GM23338 (cell line): Measurements from ENCODE around the gene OR51B2.

Source experiments
- CTCF ChIP-seq, 2 experiments: fragments of 200-600 bp in 1 of 2; sonication (generic) in 1 of 2; conservative IDR thresholded peaks; 2 replicates each; pipeline versions ENCODE4 v1.5.1 to v1.6.1; 2016 to 2017; ENCODE audit warnings: antibody characterized with exemption in 2 of 2, low read depth in 2 of 2, mild to moderate bottlenecking in 2 of 2, moderate library complexity in 1 of 2
- EZH2 ChIP-seq: fragments of 200-600 bp; sonication (generic); IDR thresholded peaks from one replicate; pipeline ENCODE4 v1.8.0; 2017; ENCODE audit warnings: antibody characterized with exemption, mild to moderate bottlenecking, low read depth; ENCODE audit not compliant: unreplicated experiment
- NANOG ChIP-seq: IDR thresholded peaks from 2 replicates; pipeline ENCODE4 v1.6.1; 2016; ENCODE audit warnings: antibody characterized with exemption, borderline replicate concordance
- ZNF462 ChIP-seq: fragments of 250-450 bp; sonication (Bioruptor Pico); IDR thresholded peaks from 2 replicates; pipeline ENCODE4 v1.5.0; 2020; ENCODE audit warnings: mild to moderate bottlenecking, moderate library complexity
- TF ChIP-seq, protein P1 (sequence below): IDR thresholded peaks from one replicate; pipeline ENCODE4 v1.6.1; 2018; ENCODE audit warnings: antibody characterized with exemption; ENCODE audit not compliant: unreplicated experiment

DNA sequence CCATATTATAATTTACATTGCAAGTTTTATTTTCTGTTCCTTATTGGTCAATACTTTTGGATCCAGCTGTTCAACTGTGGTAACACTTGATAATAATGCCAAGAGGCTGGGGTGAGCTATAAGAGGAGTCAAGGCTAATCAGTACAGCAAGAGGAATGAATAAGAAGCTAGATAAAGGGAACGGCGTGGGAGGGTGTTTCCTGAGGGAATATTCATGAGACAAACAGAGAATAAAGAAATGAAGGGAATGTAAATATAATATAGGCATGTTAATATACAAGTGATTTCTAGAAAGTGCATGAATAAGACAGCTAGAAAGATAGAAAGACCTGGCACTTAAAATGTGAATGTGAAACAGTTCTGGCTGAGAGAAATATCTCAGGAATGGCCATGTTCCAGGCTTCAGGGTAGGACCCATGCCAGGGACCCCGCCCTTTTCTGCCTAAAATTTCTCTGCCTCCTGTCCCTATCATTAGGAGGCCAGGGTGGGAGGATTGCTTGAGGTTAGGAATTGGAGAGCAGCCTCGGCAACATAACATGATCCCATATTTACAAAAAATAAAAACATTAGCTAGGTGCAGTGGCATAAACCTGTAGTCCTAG, 26.3 kb downstream of the OR51B2 start:
- TF ChIP-seq EZH2 (no peak), CTCF (conservative IDR thresholded peaks at IDR 0.05; ENCODE audit: low read depth in 2 of 2) (no peak), ZNF462 (no peak), NANOG (no peak)
- TF ChIP-seq, protein P1, sequence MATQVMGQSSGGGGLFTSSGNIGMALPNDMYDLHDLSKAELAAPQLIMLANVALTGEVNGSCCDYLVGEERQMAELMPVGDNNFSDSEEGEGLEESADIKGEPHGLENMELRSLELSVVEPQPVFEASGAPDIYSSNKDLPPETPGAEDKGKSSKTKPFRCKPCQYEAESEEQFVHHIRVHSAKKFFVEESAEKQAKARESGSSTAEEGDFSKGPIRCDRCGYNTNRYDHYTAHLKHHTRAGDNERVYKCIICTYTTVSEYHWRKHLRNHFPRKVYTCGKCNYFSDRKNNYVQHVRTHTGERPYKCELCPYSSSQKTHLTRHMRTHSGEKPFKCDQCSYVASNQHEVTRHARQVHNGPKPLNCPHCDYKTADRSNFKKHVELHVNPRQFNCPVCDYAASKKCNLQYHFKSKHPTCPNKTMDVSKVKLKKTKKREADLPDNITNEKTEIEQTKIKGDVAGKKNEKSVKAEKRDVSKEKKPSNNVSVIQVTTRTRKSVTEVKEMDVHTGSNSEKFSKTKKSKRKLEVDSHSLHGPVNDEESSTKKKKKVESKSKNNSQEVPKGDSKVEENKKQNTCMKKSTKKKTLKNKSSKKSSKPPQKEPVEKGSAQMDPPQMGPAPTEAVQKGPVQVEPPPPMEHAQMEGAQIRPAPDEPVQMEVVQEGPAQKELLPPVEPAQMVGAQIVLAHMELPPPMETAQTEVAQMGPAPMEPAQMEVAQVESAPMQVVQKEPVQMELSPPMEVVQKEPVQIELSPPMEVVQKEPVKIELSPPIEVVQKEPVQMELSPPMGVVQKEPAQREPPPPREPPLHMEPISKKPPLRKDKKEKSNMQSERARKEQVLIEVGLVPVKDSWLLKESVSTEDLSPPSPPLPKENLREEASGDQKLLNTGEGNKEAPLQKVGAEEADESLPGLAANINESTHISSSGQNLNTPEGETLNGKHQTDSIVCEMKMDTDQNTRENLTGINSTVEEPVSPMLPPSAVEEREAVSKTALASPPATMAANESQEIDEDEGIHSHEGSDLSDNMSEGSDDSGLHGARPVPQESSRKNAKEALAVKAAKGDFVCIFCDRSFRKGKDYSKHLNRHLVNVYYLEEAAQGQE = no peak
